HG03457 (cell line): ENCODE measurements around the gene INPPL1.
"Not testable (repeated sequence)": the region's sequence is repeated elsewhere in the genome, so short reads cannot be mapped to it uniquely, and the experiment has no call there.

Experiments used
- ATAC-seq: cut with Tn5 transposase; IDR thresholded peaks from one replicate; pipeline ENCODE4 v1.9.1; 2021; ENCODE audit warnings: moderate number of reproducible peaks; ENCODE audit not compliant: unreplicated experiment

The INPPL1 gene, protein sequence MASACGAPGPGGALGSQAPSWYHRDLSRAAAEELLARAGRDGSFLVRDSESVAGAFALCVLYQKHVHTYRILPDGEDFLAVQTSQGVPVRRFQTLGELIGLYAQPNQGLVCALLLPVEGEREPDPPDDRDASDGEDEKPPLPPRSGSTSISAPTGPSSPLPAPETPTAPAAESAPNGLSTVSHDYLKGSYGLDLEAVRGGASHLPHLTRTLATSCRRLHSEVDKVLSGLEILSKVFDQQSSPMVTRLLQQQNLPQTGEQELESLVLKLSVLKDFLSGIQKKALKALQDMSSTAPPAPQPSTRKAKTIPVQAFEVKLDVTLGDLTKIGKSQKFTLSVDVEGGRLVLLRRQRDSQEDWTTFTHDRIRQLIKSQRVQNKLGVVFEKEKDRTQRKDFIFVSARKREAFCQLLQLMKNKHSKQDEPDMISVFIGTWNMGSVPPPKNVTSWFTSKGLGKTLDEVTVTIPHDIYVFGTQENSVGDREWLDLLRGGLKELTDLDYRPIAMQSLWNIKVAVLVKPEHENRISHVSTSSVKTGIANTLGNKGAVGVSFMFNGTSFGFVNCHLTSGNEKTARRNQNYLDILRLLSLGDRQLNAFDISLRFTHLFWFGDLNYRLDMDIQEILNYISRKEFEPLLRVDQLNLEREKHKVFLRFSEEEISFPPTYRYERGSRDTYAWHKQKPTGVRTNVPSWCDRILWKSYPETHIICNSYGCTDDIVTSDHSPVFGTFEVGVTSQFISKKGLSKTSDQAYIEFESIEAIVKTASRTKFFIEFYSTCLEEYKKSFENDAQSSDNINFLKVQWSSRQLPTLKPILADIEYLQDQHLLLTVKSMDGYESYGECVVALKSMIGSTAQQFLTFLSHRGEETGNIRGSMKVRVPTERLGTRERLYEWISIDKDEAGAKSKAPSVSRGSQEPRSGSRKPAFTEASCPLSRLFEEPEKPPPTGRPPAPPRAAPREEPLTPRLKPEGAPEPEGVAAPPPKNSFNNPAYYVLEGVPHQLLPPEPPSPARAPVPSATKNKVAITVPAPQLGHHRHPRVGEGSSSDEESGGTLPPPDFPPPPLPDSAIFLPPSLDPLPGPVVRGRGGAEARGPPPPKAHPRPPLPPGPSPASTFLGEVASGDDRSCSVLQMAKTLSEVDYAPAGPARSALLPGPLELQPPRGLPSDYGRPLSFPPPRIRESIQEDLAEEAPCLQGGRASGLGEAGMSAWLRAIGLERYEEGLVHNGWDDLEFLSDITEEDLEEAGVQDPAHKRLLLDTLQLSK

DNA sequence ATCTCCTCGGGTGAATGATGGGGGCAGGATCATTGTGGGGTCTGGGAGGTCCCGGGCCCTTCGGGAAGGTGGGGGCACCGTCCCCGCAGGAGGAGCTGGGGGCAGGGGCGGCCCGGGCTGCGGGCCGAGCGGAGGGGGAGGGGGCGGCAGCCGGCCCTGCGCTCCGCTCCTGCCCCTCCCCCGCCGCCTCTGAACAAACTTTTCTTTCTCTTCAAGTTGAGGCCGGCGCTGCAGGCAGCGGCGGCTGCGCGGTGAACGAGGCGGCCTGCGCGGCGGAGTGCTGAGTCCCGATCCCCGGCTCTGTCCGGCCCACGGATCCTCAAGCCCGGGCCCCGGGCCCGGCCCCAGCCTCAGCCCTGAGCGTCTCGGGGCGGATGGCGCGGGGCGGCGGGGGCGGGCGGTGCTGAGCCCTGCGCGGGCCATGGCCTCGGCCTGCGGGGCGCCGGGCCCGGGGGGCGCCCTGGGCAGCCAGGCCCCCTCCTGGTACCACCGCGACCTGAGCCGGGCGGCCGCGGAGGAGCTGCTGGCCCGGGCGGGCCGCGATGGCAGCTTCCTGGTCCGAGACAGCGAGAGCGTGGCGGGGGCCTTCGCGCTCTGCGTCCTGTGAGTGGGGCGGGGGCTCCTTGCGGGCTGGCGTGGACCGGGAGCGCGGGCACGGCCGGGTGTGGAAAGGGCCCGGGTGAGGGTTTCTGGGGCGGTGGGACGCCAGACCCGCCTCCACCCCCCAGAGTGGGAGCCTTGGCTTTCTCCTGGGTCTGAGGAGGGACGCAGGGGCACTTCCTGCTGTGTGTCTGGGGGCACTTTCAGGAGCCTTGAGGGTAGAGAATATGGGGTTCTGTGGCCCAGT lies at the start of gene INPPL1:
INPPL1 (plus strand) TSS at position 204 of the 847 bp plus-strand sequence; CDS start at position 422, 218 bp downstream.
- ATAC-seq, result no peak

DNA sequence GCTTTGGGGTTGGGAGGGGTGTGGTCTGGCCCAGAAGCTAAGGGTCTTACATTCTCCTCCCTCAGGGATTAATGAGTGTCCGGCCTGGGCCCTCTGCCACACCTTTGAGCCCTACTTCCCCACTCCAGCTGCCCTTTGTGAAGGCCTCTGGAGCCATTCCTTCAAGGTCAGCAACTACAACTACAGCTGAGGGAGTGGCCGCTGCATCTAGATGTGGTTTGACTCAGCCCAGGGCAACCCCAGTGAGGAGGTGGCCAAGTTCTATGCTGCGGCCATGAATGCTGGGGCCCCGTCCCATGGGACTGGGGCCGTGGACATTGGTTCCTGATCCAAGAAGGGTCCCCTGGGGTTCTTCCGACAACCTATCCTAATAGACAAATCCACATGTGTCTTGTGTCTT lies 46.9 kb upstream of the INPPL1 start:
- ATAC-seq, result no peak

DNA sequence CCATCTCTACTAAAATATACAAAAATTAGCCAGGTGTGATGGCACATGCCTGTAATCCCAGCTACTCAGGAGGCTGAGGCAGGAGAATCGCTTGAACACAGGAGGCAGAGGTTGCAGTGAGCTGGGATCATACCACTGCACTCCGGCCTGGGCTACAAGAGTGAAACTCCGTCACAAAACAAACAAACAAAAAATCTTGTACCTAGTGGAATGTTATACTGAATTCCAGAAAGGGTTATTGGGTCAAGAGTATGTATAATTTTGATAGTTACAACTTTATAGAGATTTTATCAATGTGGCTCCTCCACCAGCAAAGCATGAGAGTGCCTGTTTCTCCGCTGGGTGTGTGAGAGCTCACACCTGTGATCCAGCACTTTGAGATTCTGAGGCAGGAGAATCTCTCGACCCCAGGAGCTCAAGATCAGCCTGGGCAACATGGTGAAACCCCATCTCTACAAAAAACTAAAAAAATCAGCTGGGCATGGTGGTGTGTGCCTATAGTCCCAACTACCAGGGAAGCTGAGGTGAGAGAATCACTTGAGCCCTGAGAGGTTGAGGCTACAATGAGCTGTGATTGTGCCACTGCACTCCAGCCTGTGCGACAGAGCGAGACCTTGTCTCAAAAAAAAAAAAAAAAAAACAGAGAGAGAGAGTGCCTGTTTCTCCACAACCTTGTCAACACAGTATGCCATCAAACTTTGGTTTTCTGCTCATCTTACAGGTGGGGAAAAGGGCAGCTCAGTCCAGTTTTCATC lies 45.3 kb upstream of the INPPL1 start:
- no peak for ATAC-seq

DNA sequence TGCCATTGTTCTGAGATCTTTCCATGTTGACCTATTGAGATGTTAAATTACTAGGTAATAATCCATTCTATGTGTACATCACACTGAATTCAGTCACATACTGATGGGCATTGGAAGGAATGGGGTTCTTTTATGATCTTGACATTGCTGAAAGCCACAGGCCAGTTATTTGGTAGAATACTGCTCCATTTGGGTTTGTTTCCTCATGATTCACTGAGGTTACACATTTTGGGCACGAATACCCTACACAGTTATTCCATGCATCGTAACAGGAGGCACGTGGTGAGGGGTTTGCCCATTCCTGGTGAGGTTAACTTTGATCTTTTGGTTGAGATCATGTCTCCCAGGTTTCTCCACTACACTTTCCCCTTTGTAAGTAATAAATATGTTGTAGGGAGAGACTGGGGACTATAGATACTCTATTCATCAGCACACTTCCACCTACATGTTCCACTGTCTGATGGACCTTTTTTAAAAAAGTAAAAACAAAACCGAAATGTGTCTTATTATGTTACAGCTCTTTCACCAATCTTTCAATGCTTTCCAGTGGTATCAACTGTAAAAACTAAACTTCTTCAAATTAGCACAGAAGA lies 44.7 kb upstream of the INPPL1 start:
- ATAC-seq, result no peak

DNA sequence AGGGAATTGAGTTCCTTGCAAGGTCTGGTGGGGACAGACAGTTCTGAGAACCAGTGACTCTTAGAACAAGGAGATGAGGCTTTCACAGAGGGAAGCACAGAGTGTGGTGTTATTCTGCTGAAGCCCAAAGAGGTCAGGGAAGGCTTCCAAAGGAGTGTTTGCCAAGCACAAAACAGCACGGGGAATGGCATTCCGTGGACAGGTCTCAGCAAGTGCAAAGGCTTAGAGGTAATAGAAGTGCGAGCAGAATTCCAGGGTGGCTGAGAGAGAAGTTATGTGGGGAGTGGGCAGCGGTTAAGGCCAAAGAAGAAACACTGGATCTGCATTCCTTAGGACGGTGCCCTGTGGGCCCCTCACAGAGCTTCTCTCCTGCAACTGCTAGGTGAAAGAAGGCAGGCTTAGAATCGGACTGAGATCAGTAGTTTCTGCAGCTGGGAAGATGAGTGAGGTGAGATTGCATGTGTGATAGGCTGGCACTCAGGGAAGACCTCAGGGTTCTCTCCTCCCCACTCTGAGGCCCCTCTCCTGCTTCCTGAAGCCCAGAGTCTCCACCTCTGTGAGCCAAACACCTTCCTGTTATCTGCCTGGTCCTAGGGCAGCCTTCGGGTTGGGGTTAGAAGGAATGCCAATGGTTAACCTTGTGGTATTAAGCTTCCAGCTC lies 43.5 kb upstream of the INPPL1 start:
- not testable (repeated sequence) for ATAC-seq

DNA sequence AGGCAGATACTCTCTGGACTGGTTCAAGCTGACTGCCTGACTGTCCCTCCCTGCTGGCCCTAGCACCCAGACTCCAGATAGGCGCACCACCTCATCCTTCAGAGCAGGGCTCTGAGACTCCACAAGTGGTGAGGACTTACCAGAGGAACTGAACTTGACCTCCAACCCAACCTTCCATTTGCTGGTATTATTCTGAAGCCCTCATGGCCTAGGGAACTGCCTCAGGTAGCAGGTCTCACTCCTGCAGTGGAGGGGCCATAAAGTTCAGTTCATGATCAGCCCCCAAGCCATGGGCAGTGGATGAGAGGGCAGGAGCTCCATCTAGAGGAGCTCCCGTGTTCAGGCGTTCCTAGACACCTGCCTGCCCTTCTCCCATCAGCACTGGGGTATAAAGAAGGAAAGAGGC lies 43.0 kb upstream of the INPPL1 start:
- not testable (repeated sequence) for ATAC-seq

DNA sequence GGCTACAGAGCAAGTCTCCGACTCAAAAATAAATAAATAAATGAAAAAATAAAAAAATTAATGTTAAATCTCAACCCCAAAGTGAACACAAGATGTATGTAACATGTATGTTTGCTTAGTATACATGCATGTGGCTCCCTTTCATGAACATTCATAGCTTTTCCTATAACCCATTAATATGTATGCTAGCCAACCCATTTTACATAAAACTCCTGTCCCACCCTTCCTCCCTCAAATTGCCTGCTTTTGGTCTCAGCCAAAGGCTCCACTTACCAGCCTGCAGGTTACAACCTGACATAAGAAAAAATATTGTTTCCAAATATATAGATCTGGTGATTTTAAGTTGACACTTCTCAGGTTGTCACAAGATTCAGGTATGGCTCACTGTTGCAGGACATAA lies 36.3 kb upstream of the INPPL1 start:
- ATAC-seq, result no peak

DNA sequence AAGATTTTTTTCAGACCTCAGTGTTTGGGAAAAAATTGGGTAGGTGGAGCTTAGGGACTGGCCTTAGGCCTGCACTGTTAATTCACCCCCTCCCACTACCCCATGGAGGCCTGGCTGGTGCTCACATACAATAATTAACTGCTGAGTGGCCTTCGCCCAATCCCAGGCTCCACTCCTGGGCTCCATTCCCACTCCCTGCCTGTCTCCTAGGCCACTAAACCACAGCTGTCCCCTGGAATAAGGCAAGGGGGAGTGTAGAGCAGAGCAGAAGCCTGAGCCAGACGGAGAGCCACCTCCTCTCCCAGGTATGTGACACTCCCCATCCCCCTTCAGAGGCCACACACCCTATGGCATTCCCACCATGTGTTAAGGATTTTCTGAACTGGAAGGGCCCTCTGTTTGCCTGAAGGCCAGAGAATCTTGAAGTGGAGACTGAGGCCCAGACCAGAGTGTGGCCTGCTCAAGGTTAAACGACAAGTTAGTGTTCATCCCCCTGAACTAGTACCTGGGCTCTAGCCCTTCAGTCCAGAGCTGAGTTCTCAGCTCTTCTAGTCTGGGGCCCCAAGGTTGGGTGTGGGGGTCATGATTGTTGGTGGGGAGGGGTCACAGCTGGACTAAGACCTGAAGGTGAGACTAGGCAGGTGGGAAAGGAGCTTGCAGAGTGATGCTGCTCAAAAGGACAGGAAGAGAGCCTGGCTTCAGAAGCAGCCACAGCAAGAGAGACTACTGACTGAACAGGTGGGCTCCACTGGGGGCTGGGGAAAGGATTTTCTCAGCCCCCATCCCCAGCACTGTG lies 34.9 kb upstream of the INPPL1 start:
- ATAC-seq, result no peak

DNA sequence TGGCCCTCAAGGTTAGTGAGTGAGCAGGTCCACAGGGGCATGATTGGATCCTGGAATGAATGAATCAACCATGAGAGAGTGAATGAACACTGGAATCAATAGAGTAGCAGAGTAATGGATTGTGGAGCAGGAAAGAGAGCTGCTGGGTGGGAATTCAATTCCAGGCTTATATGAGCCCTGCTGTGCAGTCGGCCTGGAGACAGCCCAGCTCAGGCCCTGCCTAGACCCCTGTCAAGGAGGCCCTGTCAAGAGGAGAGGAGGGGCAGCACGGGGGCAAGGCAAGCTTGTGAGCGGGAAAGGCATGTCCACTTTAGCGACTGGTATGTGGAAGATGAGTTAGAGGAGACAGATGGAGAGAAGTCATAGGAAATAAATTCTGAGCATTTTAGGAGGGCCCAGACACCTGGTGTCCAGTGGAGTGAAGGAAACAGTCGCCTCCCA lies 33.9 kb upstream of the INPPL1 start:
- ATAC-seq, result no peak

DNA sequence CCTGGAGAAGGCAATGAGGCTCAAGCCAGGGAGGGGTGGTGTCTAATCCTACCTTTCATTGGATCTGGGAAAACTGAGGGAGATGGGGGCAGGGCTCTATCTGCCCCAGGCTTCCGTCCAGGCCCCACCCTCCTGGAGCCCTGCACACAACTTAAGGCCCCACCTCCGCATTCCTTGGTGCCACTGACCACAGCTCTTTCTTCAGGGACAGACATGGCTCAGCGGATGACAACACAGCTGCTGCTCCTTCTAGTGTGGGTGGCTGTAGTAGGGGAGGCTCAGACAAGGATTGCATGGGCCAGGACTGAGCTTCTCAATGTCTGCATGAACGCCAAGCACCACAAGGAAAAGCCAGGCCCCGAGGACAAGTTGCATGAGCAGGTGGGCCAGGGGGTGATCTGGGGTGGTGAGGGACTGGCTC lies 32.6 kb upstream of the INPPL1 start, which contains the start of gene FOLR1:
FOLR1 (plus strand) TSS at position 180 of the 421 bp plus-strand sequence; CDS start at position 214, 34 bp downstream.
- ATAC-seq, result no peak

DNA sequence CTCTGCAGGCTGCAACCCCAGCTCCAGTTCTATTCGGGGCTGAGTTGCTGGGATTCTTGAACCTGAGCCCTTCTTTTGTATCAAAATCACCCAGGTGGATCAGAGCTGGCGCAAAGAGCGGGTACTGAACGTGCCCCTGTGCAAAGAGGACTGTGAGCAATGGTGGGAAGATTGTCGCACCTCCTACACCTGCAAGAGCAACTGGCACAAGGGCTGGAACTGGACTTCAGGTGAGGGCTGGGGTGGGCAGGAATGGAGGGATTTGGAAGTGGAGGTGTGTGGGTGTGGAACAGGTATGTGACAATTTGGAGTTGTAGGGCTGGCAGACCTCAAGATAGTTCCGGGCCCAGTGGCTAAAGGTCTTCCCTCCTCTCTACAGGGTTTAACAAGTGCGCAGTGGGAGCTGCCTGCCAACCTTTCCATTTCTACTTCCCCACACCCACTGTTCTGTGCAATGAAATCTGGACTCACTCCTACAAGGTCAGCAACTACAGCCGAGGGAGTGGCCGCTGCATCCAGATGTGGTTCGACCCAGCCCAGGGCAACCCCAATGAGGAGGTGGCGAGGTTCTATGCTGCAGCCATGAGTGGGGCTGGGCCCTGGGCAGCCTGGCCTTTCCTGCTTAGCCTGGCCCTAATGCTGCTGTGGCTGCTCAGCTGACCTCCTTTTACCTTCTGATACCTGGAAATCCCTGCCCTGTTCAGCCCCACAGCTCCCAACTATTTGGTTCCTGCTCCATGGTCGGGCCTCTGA lies 28.9 kb upstream of the INPPL1 start:
- no peak for ATAC-seq

DNA sequence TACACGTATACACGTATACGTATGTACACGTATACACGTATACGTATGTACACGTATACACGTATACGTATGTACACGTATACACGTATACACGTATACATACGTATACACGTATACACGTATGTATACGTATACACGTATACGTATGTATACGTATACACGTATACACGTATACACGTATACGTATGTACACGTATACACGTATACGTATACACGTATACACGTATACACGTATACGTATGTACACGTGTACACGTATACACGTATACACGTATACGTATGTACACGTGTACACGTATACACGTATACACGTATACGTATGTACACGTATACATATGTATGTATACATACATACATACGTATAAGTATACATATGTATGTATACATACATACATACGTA lies 23.1 kb upstream of the INPPL1 start:
- ATAC-seq, result not testable (repeated sequence)

DNA sequence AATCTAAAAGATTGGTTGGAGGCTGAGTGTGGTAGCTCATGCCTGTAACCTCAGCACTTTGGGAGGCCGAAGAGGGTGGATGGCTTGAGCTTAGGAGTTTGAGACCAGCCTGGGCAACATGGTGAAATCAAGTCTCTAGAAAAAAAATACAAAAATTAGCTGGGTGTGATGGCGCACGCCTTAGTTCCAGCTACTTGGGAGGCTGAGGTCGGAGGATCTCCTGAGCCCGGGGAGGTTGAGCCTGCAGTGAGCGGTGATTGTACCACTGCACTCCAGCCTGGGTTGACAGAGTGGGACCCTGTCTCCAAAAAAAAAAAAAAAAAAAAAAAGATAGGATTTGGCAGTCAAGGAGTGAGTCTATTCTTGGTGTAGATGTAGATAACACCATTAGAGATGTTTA lies 22.0 kb upstream of the INPPL1 start:
- ATAC-seq, result no peak

DNA sequence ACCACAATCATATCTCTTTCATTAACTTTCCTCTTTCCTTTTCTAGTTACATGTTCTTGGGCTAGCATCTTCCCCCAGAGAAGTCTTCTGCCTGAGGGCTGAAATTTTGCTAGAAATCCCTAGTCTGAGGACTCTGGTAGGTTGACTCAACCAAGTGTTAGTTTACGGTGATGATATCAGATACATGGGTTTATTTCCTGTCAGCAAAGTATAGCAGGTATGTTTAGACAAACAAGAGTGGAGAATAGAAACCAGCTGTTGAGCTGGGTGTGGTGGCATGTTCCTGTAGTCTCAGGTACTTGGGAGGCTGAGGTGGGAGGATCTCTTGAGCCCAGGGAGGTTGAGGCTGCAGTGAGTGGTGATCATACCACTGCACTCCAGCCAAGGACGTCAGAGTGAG lies 21.4 kb upstream of the INPPL1 start:
- ATAC-seq, result no peak

DNA sequence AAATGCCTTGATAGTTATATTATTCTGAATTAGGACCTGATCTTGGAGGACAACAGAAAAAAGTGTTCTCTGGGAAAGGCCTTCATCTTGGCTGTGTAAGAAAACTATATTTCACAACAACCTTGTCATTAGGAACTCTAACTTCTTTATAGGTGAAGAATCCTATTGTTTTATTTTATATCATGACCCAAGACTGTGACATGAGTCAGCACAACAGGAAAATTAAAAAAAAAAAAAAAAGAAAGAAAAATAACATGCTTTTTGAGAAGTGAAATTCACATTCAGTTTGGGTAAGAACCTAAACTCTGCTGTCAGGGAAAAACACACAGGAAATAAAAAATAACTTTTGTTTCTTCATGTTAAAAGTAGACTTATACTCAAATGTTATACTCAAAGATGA lies 19.7 kb upstream of the INPPL1 start:
- no peak for ATAC-seq

DNA sequence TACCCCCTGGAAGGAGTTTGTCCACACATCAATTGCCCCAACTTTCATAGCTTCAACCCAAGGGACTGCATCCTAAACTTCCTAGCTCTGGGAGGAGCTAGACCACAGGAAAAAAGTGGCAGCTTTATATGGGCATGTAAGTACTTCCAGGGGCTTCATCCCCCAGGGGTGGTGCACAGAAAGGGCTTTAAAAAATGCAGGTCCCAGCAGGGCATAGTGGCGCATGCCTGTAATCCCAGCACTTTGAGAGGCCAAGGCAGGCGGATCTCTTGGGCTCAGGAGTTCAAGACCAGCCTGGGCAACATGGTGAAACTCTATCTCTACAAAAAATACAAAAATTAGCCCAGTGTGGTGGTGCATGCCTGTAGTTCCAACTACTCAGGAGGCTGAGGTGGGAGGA lies 17.8 kb upstream of the INPPL1 start:
- ATAC-seq, result not testable (repeated sequence)

DNA sequence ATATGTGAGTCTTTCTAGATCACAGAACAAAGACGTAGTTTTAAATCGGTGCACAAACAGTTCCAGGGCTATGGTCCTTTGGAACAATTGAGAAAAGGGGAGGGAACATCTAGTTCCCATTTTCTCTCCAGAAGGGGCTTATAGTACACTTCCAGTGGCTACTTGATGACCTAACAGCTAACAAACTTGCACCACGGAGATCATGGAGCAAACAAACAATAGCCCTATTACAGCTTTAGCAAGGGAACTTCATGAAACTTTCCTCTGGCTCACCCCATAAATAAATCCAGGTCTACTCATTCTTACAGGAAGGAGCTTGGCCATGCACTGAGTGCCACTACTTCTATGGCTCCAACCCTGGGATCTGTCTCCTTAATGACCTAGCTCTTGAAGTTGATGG lies 16.3 kb upstream of the INPPL1 start:
- no peak for ATAC-seq
